HT1080 (cell line): ENCODE results near the gene KCNN1. TPM values are rescaled to one million over a fixed set of nuclear protein-coding genes. Genes with fewer than 3 reads are reported as not detected.

ENCODE experiments used
- DNase-seq: peaks from one replicate; pipeline ENCODE4 v3.0.0-alpha.2; 2015; ENCODE audit warnings: low read depth
- total RNA-seq: library from RNA; depleted of rRNA; stranded (reverse); fragments of >200 nt; shearing (Covaris generic); gene quantifications from 2 replicates; pipeline ENCODE4 v1.2.3, GENCODE V29; 2014

KCNN1 gene
- total RNA-seq, 1 experiment from 2014 or later, result not detected

GRCh38 chr19:17946965-17947784 lies 19.7 kb upstream of the KCNN1 start:
- no peak for DNase-seq

- DNase-seq, result peak; percentile 87
These were observed 18.9 kb upstream of the KCNN1 start for GRCh38 chr19:17947815-17948513.

- no peak for DNase-seq
These were observed 18.4 kb upstream of the KCNN1 start for GRCh38 chr19:17948514-17948900.

GRCh38 chr19:17948931-17949930 lies 17.7 kb upstream of the KCNN1 start:
- DNase-seq, result no peak

- DNase-seq, result no peak
These were observed 17.0 kb upstream of the KCNN1 start for GRCh38 chr19:17949956-17950309.

GRCh38 chr19:17950310-17951156 lies 16.4 kb upstream of the KCNN1 start:
- no peak for DNase-seq

GRCh38 chr19:17951157-17951989 lies 15.5 kb upstream of the KCNN1 start:
- DNase-seq, result no peak

GRCh38 chr19:17951990-17952976 lies 14.6 kb upstream of the KCNN1 start:
- no peak for DNase-seq

- DNase-seq, result no peak
These were observed 13.5 kb upstream of the KCNN1 start for GRCh38 chr19:17953316-17953801.

GRCh38 chr19:17953869-17954268 lies 13.0 kb upstream of the KCNN1 start:
- no peak for DNase-seq

GRCh38 chr19:17954401-17954800 lies 12.5 kb upstream of the KCNN1 start:
- DNase-seq, result no peak

- no peak for DNase-seq
These were observed 9.6 kb upstream of the KCNN1 start for GRCh38 chr19:17957149-17957849.

- no peak for DNase-seq
These were observed 9.0 kb upstream of the KCNN1 start for GRCh38 chr19:17957885-17958284.

GRCh38 chr19:17963936-17964691 lies 2.8 kb upstream of the KCNN1 start:
- DNase-seq, result no peak

GRCh38 chr19:17965370-17966128 lies 1.4 kb upstream of the KCNN1 start:
- DNase-seq, result no peak

- DNase-seq, result no peak
These were observed 801 bp upstream of the KCNN1 start for GRCh38 chr19:17966129-17966483.
